K562 (cell line): ENCODE results near the gene RO60. TPM values are rescaled to one million over a fixed set of nuclear protein-coding genes. Genes with fewer than 3 reads are reported as not detected.
A peak's percentile ranks its signal among the peaks of the same experiment; 100 is the strongest.

Source experiments
- NFYB ChIP-seq: IDR thresholded peaks from 2 replicates; pipeline ENCODE4 v1.6.1; 2011; ENCODE audit warnings: mild to moderate bottlenecking, moderate library complexity; ENCODE audit not compliant: insufficient read length; ENCODE audit errors: extremely low read depth
- PBX2 ChIP-seq, 2 experiments: IDR thresholded peaks in 1 of 2; conservative IDR thresholded peaks in 1 of 2; 2 replicates each; pipeline ENCODE4 v1.6.1; 2016; ENCODE audit warnings: low read depth in 2 of 2, mild to moderate bottlenecking in 1 of 2, missing compliant biosample characterization in 1 of 2, missing genetic modification characterization in 1 of 2, moderate library complexity in 1 of 2
- SMARCE1 ChIP-seq: fragments of 450-650 bp; IDR thresholded peaks from 2 replicates; pipeline ENCODE4 v1.7.1; 2016; ENCODE audit warnings: mild to moderate bottlenecking
- TAL1 ChIP-seq: fragments of 450-650 bp; IDR thresholded peaks from 2 replicates; pipeline ENCODE4 v1.6.1; 2016; ENCODE audit warnings: mild to moderate bottlenecking
- TCF15 ChIP-seq: fragments of 250-450 bp; sonication (Bioruptor Pico); IDR thresholded peaks from 2 replicates; pipeline ENCODE4 v1.8.0; 2022; ENCODE audit warnings: moderate library complexity, mild to moderate bottlenecking, inconsistent platforms
- ZBTB40 ChIP-seq, 2 experiments: fragments of 450-650 bp in 1 of 2; sonication (generic) in 1 of 2; formaldehyde crosslinking in 1 of 2; IDR thresholded peaks; 2 replicates each; pipeline versions ENCODE4 v1.7.1 to v1.9.0; 2016 to 2022; ENCODE audit warnings: inconsistent platforms in 1 of 2, mild to moderate bottlenecking in 1 of 2, missing genetic modification reagents in 1 of 2
- ZBTB5 ChIP-seq: fragments of 450-650 bp; IDR thresholded peaks from 2 replicates; pipeline ENCODE4 v1.6.1; 2017; ENCODE audit warnings: antibody characterized with exemption
- ZNF121 ChIP-seq: sonication (generic); formaldehyde crosslinking; conservative IDR thresholded peaks from 2 replicates; pipeline ENCODE4 v1.8.0; 2022; ENCODE audit warnings: missing genetic modification reagents
- ZNF445 ChIP-seq: fragments of 250-450 bp; sonication (Bioruptor Pico); IDR thresholded peaks from 2 replicates; pipeline ENCODE4 v1.4.0; 2020; ENCODE audit warnings: low read depth, mild to moderate bottlenecking, moderate library complexity
- polyA plus RNA-seq, 8 experiments: library from polyadenylated mRNA; depleted of rRNA in 4 of 8; stranded (reverse) in 5 of 8; unstranded in 3 of 8; fragments of >200 nt; fragmentation: Nextera tagmentation in 2 of 8; fragmentation: Illumina TruSeq in 1 of 8; extraction: Ambion mirVana in 2 of 8; extraction: Trizol in 1 of 8; gene quantifications; 2 replicates each; pipeline versions ENCODE4 v1.2.1 to v1.2.3, GENCODE V29; 2011 to 2014; ENCODE audit warnings: inconsistent platforms in 1 of 8, missing spikeins in 1 of 8
- total RNA-seq, 7 experiments: library from RNA; depleted of rRNA in 6 of 7; stranded (reverse); fragments of >200 nt in 6 of 7; fragmentation: Illumina TruSeq in 2 of 7; extraction: Trizol in 2 of 7; gene quantifications; 2 replicates each; pipeline versions ENCODE4 v1.2.1 to v1.2.3, GENCODE V29; 2011 to 2021; ENCODE audit warnings: low replicate concordance in 1 of 7

Gene RO60
- total and polyA plus RNA-seq, 9 of the 15 experiments (the other 6 are each of a cell fraction or from before 2014, with no cell fraction given): 24.9 to 187 (median 101) TPM

GRCh38 chr1:193104907-193105820 is 45.8 kb downstream of the RO60 start, which contains the start of gene GLRX2 (continued):
- TF ChIP-seq ZBTB5 (no peak), TAL1 (no peak), ZBTB40 (IDR thresholded peaks at IDR 0.05) (0 out of 2 replicates have a peak, but pooled peaks have one; percentile 48), ZBTB40 (CRISPR knock-in tag; IDR thresholded peaks at IDR 0.05) (no peak), TCF15 (CRISPR knock-in tag) (no peak), ZNF121 (CRISPR knock-in tag) (no peak), ZNF445 (CRISPR knock-in tag) (no peak), SMARCE1 (peak; percentile 67), PBX2 (CRISPR knock-in tag; IDR thresholded peaks at IDR 0.05; ENCODE audit: low read depth) (no peak), PBX2 (tag; conservative IDR thresholded peaks at IDR 0.05; ENCODE audit: low read depth) (no peak), NFYB (no peak)
